Measurements from ENCODE around the gene PTPRCAP. TPM values are rescaled to one million over a fixed set of nuclear protein-coding genes. Genes with fewer than 3 reads are reported as not detected.
"Not testable (repeated sequence)": the region's sequence is repeated elsewhere in the genome, so short reads cannot be mapped to it uniquely, and the experiment has no call there.

The PTPRCAP gene
- total and polyA plus RNA-seq, 2 experiments from 2014 or later, result 3.3 to 3.5 TPM

DNA sequence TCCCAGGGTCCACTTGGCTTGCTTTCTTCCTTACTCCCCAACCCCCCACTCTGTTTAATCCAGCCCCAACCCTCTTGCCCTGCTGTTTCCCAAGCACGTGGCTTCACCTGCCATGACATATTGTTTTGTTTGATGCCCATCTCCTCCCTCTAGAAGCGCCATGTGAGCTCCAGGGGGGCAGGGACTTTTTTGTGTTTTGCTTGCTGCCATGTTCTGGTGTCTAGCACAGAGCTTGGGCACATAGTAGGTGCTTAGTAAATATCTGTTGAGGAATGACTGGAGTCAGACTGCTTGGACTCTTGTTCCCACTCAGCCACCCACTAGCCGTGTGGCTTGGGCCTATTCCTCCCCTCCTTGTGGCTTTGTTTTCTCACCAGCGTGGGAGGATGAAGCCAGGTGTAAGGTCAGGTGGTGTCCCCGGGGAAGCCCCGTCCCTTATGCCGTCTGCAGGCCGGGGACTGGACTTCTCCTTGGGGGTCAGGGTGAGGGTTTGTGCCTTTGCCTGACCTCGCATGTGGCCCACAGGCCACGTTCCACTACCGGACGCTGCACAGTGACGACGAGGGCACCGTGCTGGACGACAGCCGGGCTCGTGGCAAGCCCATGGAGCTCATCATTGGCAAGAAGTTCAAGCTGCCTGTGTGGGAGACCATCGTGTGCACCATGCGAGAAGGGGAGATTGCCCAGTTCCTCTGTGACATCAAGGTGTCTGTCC lies 49.2 kb upstream of the PTPRCAP start (continued):
- TF ChIP-seq, protein P1, sequence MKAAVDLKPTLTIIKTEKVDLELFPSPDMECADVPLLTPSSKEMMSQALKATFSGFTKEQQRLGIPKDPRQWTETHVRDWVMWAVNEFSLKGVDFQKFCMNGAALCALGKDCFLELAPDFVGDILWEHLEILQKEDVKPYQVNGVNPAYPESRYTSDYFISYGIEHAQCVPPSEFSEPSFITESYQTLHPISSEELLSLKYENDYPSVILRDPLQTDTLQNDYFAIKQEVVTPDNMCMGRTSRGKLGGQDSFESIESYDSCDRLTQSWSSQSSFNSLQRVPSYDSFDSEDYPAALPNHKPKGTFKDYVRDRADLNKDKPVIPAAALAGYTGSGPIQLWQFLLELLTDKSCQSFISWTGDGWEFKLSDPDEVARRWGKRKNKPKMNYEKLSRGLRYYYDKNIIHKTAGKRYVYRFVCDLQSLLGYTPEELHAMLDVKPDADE (IDR thresholded peaks at IDR 0.05), result no peak
- no peak for TF ChIP-seq CREB1 (CRISPR knock-in tag; IDR thresholded peaks at IDR 0.05; ENCODE audit: low read depth)

DNA sequence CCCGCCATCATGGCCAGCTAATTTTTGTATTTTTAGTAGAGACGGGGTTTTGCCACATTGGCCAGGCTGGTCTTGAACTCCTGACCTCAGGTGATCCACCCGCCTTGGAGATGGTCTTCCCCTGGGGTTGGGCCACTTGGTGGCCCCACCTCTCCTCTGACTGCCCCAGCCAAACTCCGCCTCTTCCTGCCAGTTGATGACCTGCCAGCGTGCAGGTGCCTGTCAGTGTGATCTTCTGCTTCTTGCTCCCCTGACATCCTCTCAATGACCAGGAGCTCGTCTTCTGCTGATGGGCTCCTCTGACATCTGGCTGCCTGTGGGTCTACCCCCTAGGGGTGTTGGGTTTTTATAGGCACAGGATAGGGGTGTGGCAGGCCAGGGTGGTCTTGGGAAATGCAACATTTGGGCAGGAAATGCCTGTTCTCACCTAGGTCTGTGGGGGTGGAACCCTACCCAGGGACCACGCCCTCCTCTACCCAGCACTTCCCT lies 48.4 kb upstream of the PTPRCAP start:
- H3K4me3 Mint-ChIP-seq; H3K4me1 ChIP-seq (ENCODE audit: insufficient read depth); H2AFZ ChIP-seq; H3K9me3 Mint-ChIP-seq; H3K27ac Mint-ChIP-seq; H3F3A ChIP-seq (replicated peaks; ENCODE audit: low read depth); H3K27ac ChIP-seq (ENCODE audit: low read depth); H3K27me3 ChIP-seq (ENCODE audit: insufficient read depth); H3K79me2 ChIP-seq (replicated peaks; ENCODE audit: insufficient read depth); H3K4me3 ChIP-seq; H3K36me3 ChIP-seq (ENCODE audit: insufficient read depth); H3K4me2 ChIP-seq; H4K20me1 ChIP-seq (replicated peaks; ENCODE audit: insufficient read depth); H3K9me2 ChIP-seq (ENCODE audit: insufficient read depth); ATAC-seq: not testable (repeated sequence)
- Mint-ChIP-seq H3K4me1 (peaks cover 23% of the 10 kb centered on the region), H3K27me3 (ENCODE audit: insufficient read depth, low read depth, poor library complexity) (peaks cover 27% of the 10 kb centered on the region), H3K36me3 (ENCODE audit: low read depth) (peaks cover 14% of the 10 kb centered on the region; the same call in 1 of the 3 replicates)
- peak; percentile 58 for DNase-seq (ENCODE audit: low spot score)

DNA sequence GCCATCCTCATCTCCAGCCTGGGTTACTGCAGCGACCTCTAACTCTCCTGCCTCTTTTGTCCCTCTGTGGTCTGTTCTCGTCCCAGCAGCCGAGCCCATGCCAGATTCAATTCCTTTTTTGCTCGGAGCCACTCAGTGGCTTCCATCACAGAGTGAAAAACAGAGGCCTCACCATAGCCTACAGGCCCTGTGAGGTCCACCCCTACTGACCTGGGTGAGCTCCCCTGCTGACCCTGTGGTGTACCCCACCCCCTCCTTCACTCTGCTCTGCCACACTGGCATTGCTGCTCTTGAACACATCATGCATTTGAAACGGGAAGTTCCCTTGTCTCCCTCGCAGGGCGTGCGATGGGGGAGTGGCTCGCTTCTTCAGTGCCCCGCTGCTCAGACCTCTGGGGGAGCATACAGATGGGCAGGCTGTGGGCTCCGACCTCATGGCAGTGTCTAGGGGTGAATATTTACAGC lies 47.4 kb upstream of the PTPRCAP start:
- Mint-ChIP-seq H3K4me3 (peak overlapping the region; percentile 28; the same call in 1 of the 3 replicates), H3K9me3 (peaks cover 4% of the 10 kb centered on the region; the same call in 2 of the 3 replicates)
- TF ChIP-seq POLR2AphosphoS5 (IDR thresholded peaks at IDR 0.05; ENCODE audit: low read depth), result no peak
- no peak for TF ChIP-seq CREB1 (CRISPR knock-in tag; IDR thresholded peaks at IDR 0.05; ENCODE audit: low read depth)
- TF ChIP-seq, protein P1 (IDR thresholded peaks at IDR 0.05), result no peak
- no peak for TF ChIP-seq ZNF331 (CRISPR knock-in tag; IDR thresholded peaks at IDR 0.05; ENCODE audit: low read depth)
- no peak for TF ChIP-seq STAT1 (IDR thresholded peaks at IDR 0.05; ENCODE audit: unreplicated experiment)
- TF ChIP-seq ZNF114 (CRISPR knock-in tag; IDR thresholded peaks at IDR 0.05), result no peak
- TF ChIP-seq, protein P2, sequence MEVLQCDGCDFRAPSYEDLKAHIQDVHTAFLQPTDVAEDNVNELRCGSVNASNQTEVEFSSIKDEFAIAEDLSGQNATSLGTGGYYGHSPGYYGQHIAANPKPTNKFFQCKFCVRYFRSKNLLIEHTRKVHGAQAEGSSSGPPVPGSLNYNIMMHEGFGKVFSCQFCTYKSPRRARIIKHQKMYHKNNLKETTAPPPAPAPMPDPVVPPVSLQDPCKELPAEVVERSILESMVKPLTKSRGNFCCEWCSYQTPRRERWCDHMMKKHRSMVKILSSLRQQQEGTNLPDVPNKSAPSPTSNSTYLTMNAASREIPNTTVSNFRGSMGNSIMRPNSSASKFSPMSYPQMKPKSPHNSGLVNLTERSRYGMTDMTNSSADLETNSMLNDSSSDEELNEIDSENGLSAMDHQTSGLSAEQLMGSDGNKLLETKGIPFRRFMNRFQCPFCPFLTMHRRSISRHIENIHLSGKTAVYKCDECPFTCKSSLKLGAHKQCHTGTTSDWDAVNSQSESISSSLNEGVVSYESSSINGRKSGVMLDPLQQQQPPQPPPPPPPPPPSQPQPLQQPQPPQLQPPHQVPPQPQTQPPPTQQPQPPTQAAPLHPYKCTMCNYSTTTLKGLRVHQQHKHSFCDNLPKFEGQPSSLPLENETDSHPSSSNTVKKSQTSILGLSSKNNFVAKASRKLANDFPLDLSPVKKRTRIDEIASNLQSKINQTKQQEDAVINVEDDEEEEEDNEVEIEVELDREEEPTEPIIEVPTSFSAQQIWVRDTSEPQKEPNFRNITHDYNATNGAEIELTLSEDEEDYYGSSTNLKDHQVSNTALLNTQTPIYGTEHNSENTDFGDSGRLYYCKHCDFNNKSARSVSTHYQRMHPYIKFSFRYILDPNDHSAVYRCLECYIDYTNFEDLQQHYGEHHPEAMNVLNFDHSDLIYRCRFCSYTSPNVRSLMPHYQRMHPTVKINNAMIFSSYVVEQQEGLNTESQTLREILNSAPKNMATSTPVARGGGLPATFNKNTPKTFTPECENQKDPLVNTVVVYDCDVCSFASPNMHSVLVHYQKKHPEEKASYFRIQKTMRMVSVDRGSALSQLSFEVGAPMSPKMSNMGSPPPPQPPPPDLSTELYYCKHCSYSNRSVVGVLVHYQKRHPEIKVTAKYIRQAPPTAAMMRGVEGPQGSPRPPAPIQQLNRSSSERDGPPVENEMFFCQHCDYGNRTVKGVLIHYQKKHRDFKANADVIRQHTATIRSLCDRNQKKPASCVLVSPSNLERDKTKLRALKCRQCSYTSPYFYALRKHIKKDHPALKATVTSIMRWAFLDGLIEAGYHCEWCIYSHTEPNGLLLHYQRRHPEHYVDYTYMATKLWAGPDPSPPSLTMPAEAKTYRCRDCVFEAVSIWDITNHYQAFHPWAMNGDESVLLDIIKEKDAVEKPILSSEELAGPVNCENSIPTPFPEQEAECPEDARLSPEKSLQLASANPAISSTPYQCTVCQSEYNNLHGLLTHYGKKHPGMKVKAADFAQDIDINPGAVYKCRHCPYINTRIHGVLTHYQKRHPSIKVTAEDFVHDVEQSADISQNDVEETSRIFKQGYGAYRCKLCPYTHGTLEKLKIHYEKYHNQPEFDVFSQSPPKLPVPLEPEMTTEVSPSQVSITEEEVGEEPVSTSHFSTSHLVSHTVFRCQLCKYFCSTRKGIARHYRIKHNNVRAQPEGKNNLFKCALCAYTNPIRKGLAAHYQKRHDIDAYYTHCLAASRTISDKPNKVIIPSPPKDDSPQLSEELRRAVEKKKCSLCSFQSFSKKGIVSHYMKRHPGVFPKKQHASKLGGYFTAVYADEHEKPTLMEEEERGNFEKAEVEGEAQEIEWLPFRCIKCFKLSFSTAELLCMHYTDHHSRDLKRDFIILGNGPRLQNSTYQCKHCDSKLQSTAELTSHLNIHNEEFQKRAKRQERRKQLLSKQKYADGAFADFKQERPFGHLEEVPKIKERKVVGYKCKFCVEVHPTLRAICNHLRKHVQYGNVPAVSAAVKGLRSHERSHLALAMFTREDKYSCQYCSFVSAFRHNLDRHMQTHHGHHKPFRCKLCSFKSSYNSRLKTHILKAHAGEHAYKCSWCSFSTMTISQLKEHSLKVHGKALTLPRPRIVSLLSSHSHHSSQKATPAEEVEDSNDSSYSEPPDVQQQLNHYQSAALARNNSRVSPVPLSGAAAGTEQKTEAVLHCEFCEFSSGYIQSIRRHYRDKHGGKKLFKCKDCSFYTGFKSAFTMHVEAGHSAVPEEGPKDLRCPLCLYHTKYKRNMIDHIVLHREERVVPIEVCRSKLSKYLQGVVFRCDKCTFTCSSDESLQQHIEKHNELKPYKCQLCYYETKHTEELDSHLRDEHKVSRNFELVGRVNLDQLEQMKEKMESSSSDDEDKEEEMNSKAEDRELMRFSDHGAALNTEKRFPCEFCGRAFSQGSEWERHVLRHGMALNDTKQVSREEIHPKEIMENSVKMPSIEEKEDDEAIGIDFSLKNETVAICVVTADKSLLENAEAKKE (CRISPR knock-in tag; IDR thresholded peaks at IDR 0.05), result no peak
- no peak for TF ChIP-seq EZH2phosphoT487 (IDR thresholded peaks at IDR 0.05; ENCODE audit: unreplicated experiment)

More for the DNA sequence above, 47.4 kb upstream of the PTPRCAP start:
- H3K27ac ChIP-seq (ENCODE audit: low read depth), result no peak overlapping the region
- H3F3A ChIP-seq (replicated peaks; ENCODE audit: low read depth), result no peaks in the 10 kb centered on the region
- DNase-seq (ENCODE audit: low spot score), result no peak
- H3K36me3 Mint-ChIP-seq (ENCODE audit: low read depth), result peaks cover 14% of the 10 kb centered on the region; the same call in 1 of the 3 replicates
- no peaks in the 10 kb centered on the region for H3K79me2 ChIP-seq (replicated peaks; ENCODE audit: insufficient read depth)
- ATAC-seq, result no peak
- H3K36me3 ChIP-seq (ENCODE audit: insufficient read depth), result no peaks in the 10 kb centered on the region; the same call in 1 of the 2 replicates
- H4K20me1 ChIP-seq (replicated peaks; ENCODE audit: insufficient read depth), result no peaks in the 10 kb centered on the region; the same call in 1 of the 2 replicates
- H3K27me3 ChIP-seq (ENCODE audit: insufficient read depth), result peaks cover 8% of the 10 kb centered on the region
- H3K27ac Mint-ChIP-seq, result no peak overlapping the region
- no peaks in the 10 kb centered on the region; the same call in 1 of the 2 replicates for H3K4me1 ChIP-seq (ENCODE audit: insufficient read depth)
- peaks cover 23% of the 10 kb centered on the region for H3K4me1 Mint-ChIP-seq
- H3K27me3 Mint-ChIP-seq (ENCODE audit: insufficient read depth, low read depth, poor library complexity), result peaks cover 24% of the 10 kb centered on the region
- no peaks in the 10 kb centered on the region for H3K9me2 ChIP-seq (ENCODE audit: insufficient read depth)
- H3K4me2 ChIP-seq, result no peak overlapping the region
- no peak overlapping the region for H2AFZ ChIP-seq
- no peak overlapping the region for H3K4me3 ChIP-seq
